Spleen (tissue), 11 donors: ENCODE results near the gene TPSD1. TPM values are rescaled to one million over a fixed set of nuclear protein-coding genes. Genes with fewer than 3 reads are reported as not detected.

ENCODE experiments used
- DNase-seq: peaks from one replicate; pipeline ENCODE4 v3.0.0-alpha.2; 2020
- H3K27ac ChIP-seq, 8 donors: fragments of 200-600 bp; sonication (generic) in 7 of 8; 1 replicate in 4 of 8; 2 replicates in 4 of 8; pipeline versions ENCODE4 v1.5.0 to v1.8.0; 2016 to 2021; ENCODE audit warnings: inconsistent platforms in 4 of 8, mild to moderate bottlenecking in 4 of 8, moderate library complexity in 1 of 8
- H3K27me3 ChIP-seq, 7 donors: fragments of 200-600 bp; sonication (generic) in 6 of 7; replicated peaks in 1 of 7; 1 replicate in 4 of 7; 2 replicates in 3 of 7; pipeline versions ENCODE4 v1.5.0 to v1.8.0; 2016 to 2021; ENCODE audit warnings: inconsistent platforms in 3 of 7, mild to moderate bottlenecking in 1 of 7
- H3K36me3 ChIP-seq, 6 donors: fragments of 200-600 bp; sonication (generic) in 5 of 6; 1 replicate in 4 of 6; 2 replicates in 2 of 6; pipeline versions ENCODE4 v1.5.0 to v1.8.0; 2016 to 2021; ENCODE audit warnings: inconsistent platforms in 2 of 6
- H3K4me1 ChIP-seq, 6 donors: fragments of 200-600 bp; sonication (generic) in 5 of 6; 1 replicate in 3 of 6; 2 replicates in 3 of 6; pipeline versions ENCODE4 v1.5.0 to v1.8.0; 2016 to 2021; ENCODE audit warnings: inconsistent platforms in 3 of 6
- H3K4me3 ChIP-seq, 8 donors: fragments of 200-600 bp; sonication (generic) in 7 of 8; 1 replicate in 4 of 8; 2 replicates in 4 of 8; pipeline versions ENCODE4 v1.5.0 to v1.8.0; 2016 to 2021; ENCODE audit warnings: inconsistent platforms in 4 of 8, mild to moderate bottlenecking in 4 of 8, moderate library complexity in 2 of 8
- H3K9me3 ChIP-seq, 8 donors: fragments of 200-600 bp; sonication (generic) in 7 of 8; 1 replicate in 4 of 8; 2 replicates in 4 of 8; pipeline versions ENCODE4 v1.5.0 to v1.8.0; 2016 to 2021; ENCODE audit warnings: inconsistent platforms in 4 of 8
- POLR2A ChIP-seq, 3 donors: fragments of 450-650 bp; IDR thresholded peaks; one replicate each; pipeline ENCODE4 v1.5.1; 2017; ENCODE audit warnings: antibody characterized with exemption in 3 of 3, mild to moderate bottlenecking in 1 of 3
- POLR2AphosphoS5 ChIP-seq, 3 donors: sonication (generic); formaldehyde crosslinking; IDR thresholded peaks; one replicate each; pipeline ENCODE4 v1.5.1; 2017; ENCODE audit warnings: antibody characterized with exemption in 3 of 3
- WGBS, 5 donors: extraction: QIAGEN DNeasy Blood & Tissue Kit in 3 of 5; methylation state at CpG; one replicate each; pipeline versions ENCODE4 v1.1.5 to v1.1.7; 2013 to 2018; 5-methylcytosine and 5-hydroxymethylcytosine counted together
- intact Hi-C: fragments of 100-400 bp; cut with DNase I; formaldehyde crosslinking; loops from one replicate; pipeline ENCODE4 v1.15.0; 2023; ENCODE audit warnings: low total_unique reads
- polyA plus RNA-seq, 3 donors: library from polyadenylated mRNA; stranded (reverse); fragments of 200-250 nt; gene quantifications; one replicate each; pipeline ENCODE4 v1.2.1, GENCODE V29; 2013
- total RNA-seq, 7 donors: library from RNA; depleted of rRNA in 3 of 7; stranded (reverse); fragments of >200 nt in 3 of 7; fragmentation: NEBNext Ultra II Directional in 4 of 7; extraction: Animal tissue kit (Norgen Biotek cat#: 25700) in 4 of 7; gene quantifications; one replicate each; pipeline versions ENCODE4 v1.1.0 to v1.2.1, GENCODE V29; 2016 to 2021
- TF ChIP-seq, protein P1 (sequence below), 11 experiments: fragments of 200-600 bp in 7 of 11; fragments of 450-650 bp in 4 of 11; sonication (generic) in 4 of 11; IDR thresholded peaks in 8 of 11; conservative IDR thresholded peaks in 3 of 11; 1 replicate in 7 of 11; 2 replicates in 4 of 11; pipeline versions ENCODE4 v1.4.0 to v1.8.0; 2016 to 2021; ENCODE audit warnings: antibody characterized with exemption in 11 of 11, inconsistent platforms in 4 of 11, mild to moderate bottlenecking in 1 of 11
- donor health status: healthy with polysubstance abuse.
- donor health status: DM: no; HTN: no; CAD: no; lungs with moderate emphysema.
- donor health status: DM: no; HTN: no; CAD: no.
- donor health status: Bipolar disorder and iron deficiency.
- donor health status: healthy.
- donor health status: DM: no; HTN: no; CAD: no.
- donor health status: DM: yes; HTN: yes; CAD: no.

Gene TPSD1
- total and polyA plus RNA-seq, 10 donors, result 0.11 to 0.76 TPM; not detected in 8

- Histone ChIP-seq H3K4me3 (no peak overlapping the region), H3K27ac (no peak overlapping the region), H3K36me3 (no peaks in the 10 kb centered on the region), H3K9me3 (no peaks in the 10 kb centered on the region), H3K4me1 (no peaks in the 10 kb centered on the region), H3K27me3 (peaks cover 0 to 55% (median 0%) of the 10 kb centered on the region in 7 donors)
- WGBS, 5 donors, result 86 to 93% (median 88%) methylated on average over 12 to 23 of the region's 23 CpGs
- no peak for DNase-seq
- TF ChIP-seq, protein P1, sequence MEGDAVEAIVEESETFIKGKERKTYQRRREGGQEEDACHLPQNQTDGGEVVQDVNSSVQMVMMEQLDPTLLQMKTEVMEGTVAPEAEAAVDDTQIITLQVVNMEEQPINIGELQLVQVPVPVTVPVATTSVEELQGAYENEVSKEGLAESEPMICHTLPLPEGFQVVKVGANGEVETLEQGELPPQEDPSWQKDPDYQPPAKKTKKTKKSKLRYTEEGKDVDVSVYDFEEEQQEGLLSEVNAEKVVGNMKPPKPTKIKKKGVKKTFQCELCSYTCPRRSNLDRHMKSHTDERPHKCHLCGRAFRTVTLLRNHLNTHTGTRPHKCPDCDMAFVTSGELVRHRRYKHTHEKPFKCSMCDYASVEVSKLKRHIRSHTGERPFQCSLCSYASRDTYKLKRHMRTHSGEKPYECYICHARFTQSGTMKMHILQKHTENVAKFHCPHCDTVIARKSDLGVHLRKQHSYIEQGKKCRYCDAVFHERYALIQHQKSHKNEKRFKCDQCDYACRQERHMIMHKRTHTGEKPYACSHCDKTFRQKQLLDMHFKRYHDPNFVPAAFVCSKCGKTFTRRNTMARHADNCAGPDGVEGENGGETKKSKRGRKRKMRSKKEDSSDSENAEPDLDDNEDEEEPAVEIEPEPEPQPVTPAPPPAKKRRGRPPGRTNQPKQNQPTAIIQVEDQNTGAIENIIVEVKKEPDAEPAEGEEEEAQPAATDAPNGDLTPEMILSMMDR (IDR thresholded peaks at IDR 0.05 in 8 of 11, conservative IDR thresholded peaks at IDR 0.05 in 3 of 11), result no peak
- no peak for TF ChIP-seq POLR2A (IDR thresholded peaks at IDR 0.05)
- TF ChIP-seq POLR2AphosphoS5 (IDR thresholded peaks at IDR 0.05), result no peak
- intact Hi-C loops, result no loop called here
Measured at GRCh38 chr16:1210461-1210860, 45.4 kb upstream of the TPSD1 start.

DNA sequence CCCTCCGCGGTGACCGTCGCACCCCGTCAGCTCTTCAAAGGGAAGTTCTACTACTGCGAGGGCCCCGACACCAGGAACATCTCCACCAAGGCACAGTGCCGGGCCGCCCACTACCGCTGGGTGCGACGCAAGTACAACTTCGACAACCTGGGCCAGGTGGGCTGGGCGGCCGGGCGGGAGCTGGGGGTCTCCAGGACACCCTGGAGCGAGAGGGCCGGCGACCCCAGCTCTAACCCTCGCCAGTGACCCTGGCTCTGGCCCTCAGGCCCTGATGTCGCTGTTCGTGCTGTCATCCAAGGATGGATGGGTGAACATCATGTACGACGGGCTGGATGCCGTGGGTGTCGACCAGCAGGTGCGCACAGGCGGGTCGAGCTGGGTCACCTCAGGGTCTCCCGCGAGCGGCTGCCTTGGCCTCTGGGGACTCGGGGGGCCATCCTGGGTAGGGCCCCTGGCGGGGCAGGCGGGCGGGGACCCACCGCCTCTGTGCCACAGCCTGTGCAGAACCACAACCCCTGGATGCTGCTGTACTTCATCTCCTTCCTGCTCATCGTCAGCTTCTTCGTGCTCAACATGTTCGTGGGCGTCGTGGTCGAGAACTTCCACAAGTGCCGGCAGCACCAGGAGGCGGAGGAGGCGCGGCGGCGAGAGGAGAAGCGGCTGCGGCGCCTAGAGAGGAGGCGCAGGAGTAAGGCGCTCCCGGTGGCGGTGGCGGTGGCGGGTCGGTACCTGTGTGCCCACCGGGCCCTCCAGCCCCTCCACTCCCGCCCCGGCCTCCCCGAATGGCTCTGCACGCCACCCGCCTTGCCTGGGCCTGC, 44.2 kb upstream of the TPSD1 start:
- TF ChIP-seq, protein P1 (IDR thresholded peaks at IDR 0.05 in 8 of 11, conservative IDR thresholded peaks at IDR 0.05 in 3 of 11), result no peak
- TF ChIP-seq POLR2AphosphoS5 (IDR thresholded peaks at IDR 0.05), result no peak
- no peak for TF ChIP-seq POLR2A (IDR thresholded peaks at IDR 0.05)
- H3K4me3 ChIP-seq, result no peak overlapping the region
- H3K27me3 ChIP-seq, result peaks cover 0 to 55% (median 0%) of the 10 kb centered on the region in 7 donors
- no peaks in the 10 kb centered on the region for H3K36me3 ChIP-seq
- WGBS, 5 donors, result 81 to 91% (median 89%) methylated on average over 42 to 65 of the region's 65 CpGs
- DNase-seq, result no peak
- intact Hi-C loops, result no loop called here
- H3K9me3 ChIP-seq, result no peaks in the 10 kb centered on the region
- no peak overlapping the region for H3K27ac ChIP-seq
- H3K4me1 ChIP-seq, result no peaks in the 10 kb centered on the region

DNA sequence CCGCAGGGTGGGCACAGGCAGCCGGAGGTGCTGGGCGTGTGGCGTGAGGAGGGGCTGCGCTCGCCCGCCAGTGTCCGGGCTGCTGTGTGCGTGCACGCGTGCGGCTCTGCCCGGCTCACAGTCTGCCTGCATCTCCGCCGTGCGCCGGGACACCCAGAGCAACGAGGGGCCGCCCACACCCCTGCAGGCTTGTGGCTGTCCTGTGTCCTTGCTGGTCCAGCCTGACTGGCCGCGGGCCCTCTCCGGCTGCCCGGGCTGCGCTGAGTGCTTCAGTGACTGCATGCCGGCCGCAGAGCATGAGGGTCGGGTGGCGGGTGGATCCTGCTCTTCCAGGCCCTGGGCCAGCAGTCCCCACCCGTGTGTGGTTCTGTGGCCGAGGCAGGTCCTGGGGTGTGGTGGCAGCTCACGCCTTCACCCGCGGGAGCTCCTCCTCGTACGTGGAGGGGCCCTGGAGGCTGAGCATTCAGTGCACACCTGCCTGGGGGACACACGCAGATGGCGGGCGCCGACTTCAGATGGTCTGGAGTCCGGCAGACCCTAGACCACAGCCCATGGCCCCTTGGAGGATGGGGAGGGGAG, 43.2 kb upstream of the TPSD1 start:
- no peaks in the 10 kb centered on the region for H3K4me1 ChIP-seq
- 89 to 93% (median 91%) methylated on average over 21 to 40 of the region's 40 CpGs for WGBS, 5 donors
- H3K36me3 ChIP-seq, result no peaks in the 10 kb centered on the region
- no peaks in the 10 kb centered on the region for H3K9me3 ChIP-seq
- H3K27me3 ChIP-seq, result peaks cover 0 to 51% (median 0%) of the 10 kb centered on the region in 7 donors
- H3K27ac ChIP-seq, result no peak overlapping the region
- no peak for DNase-seq
- intact Hi-C loops, result no loop called here
- no peak overlapping the region for H3K4me3 ChIP-seq
- TF ChIP-seq POLR2A (IDR thresholded peaks at IDR 0.05) (no peak), POLR2AphosphoS5 (IDR thresholded peaks at IDR 0.05) (no peak)
- TF ChIP-seq, protein P1 (IDR thresholded peaks at IDR 0.05 in 8 of 11, conservative IDR thresholded peaks at IDR 0.05 in 3 of 11), result no peak

GRCh38 chr16:1213231-1213630, 42.6 kb upstream of the TPSD1 start:
- intact Hi-C loops, result no loop called here

More at GRCh38 chr16:1213231-1213630, 42.6 kb upstream of the TPSD1 start:
- Histone ChIP-seq H3K9me3 (no peaks in the 10 kb centered on the region), H3K4me1 (no peaks in the 10 kb centered on the region), H3K27ac (no peak overlapping the region), H3K27me3 (peaks cover 0 to 50% (median 0%) of the 10 kb centered on the region in 7 donors), H3K36me3 (no peaks in the 10 kb centered on the region), H3K4me3 (no peak overlapping the region)
- TF ChIP-seq, protein P1 (IDR thresholded peaks at IDR 0.05 in 8 of 11, conservative IDR thresholded peaks at IDR 0.05 in 3 of 11), result no peak
- no peak for TF ChIP-seq POLR2A (IDR thresholded peaks at IDR 0.05)
- TF ChIP-seq POLR2AphosphoS5 (IDR thresholded peaks at IDR 0.05), result no peak
- no peak for DNase-seq
- 73 to 85% (median 81%) methylated on average over 4 to 8 of the region's 8 CpGs for WGBS, 5 donors
